GM23248 (cell line): ENCODE measurements around the gene ZHX3. TPM values are rescaled to one million over a fixed set of nuclear protein-coding genes. Genes with fewer than 3 reads are reported as not detected.

ENCODE experiments used
- DNase-seq: peaks from one replicate; pipeline ENCODE4 v3.0.0-alpha.2; 2015
- H2AFZ ChIP-seq: fragments of 200-600 bp; sonication (generic); 2 replicates; pipeline ENCODE4 v1.6.1; 2016; ENCODE audit warnings: antibody characterized with exemption
- H3F3A ChIP-seq: fragments of 200-600 bp; sonication (generic); 2 replicates; pipeline ENCODE4 v1.6.1; 2016; ENCODE audit warnings: mild to moderate bottlenecking, antibody characterized with exemption, mixed run types; ENCODE audit not compliant: insufficient read depth
- H3K27ac ChIP-seq: fragments of 200-600 bp; sonication (generic); 2 replicates; pipeline ENCODE4 v1.5.1; 2016; ENCODE audit warnings: mild to moderate bottlenecking
- H3K27me3 ChIP-seq: fragments of 200-600 bp; sonication (generic); replicated peaks from 2 replicates; pipeline ENCODE4 v1.6.1; 2016; ENCODE audit warnings: mild to moderate bottlenecking; ENCODE audit not compliant: insufficient read depth
- H3K36me3 ChIP-seq: fragments of 200-600 bp; sonication (generic); 2 replicates; pipeline ENCODE4 v1.6.1; 2016; ENCODE audit warnings: low read depth, mild to moderate bottlenecking
- H3K4me1 ChIP-seq: fragments of 200-600 bp; sonication (generic); 2 replicates; pipeline ENCODE4 v1.6.1; 2016; ENCODE audit warnings: mild to moderate bottlenecking; ENCODE audit not compliant: insufficient read depth
- H3K4me2 ChIP-seq: fragments of 200-600 bp; sonication (generic); one replicate; pipeline ENCODE4 v1.6.1; 2016; ENCODE audit warnings: mild to moderate bottlenecking; ENCODE audit not compliant: unreplicated experiment
- H3K4me3 ChIP-seq: fragments of 200-600 bp; sonication (generic); 2 replicates; pipeline ENCODE4 v1.5.1; 2016; ENCODE audit warnings: mild to moderate bottlenecking
- H3K79me2 ChIP-seq: fragments of 200-600 bp; sonication (generic); 2 replicates; pipeline ENCODE4 v1.6.1; 2016; ENCODE audit warnings: mild to moderate bottlenecking; ENCODE audit not compliant: insufficient read depth
- H3K9ac ChIP-seq: fragments of 200-600 bp; sonication (generic); 2 replicates; pipeline ENCODE4 v1.6.1; 2016; ENCODE audit warnings: mild to moderate bottlenecking
- H3K9me2 ChIP-seq: fragments of 200-600 bp; sonication (generic); 2 replicates; pipeline ENCODE4 v1.6.1; 2016; ENCODE audit warnings: mixed run types, mild to moderate bottlenecking, moderate library complexity; ENCODE audit not compliant: insufficient read depth
- H3K9me3 ChIP-seq: fragments of 200-600 bp; sonication (generic); one replicate; pipeline ENCODE4 v1.6.1; 2017; ENCODE audit warnings: low read depth
- H4K20me1 ChIP-seq: fragments of 200-600 bp; sonication (generic); 2 replicates; pipeline ENCODE4 v1.6.0; 2016; ENCODE audit not compliant: insufficient read depth
- EZH2 ChIP-seq: fragments of 200-600 bp; sonication (generic); IDR thresholded peaks from 2 replicates; pipeline ENCODE4 v1.6.1; 2018; ENCODE audit warnings: antibody characterized with exemption, mild to moderate bottlenecking; ENCODE audit not compliant: insufficient read depth, poor library complexity, severe bottlenecking
- EZH2phosphoT487 ChIP-seq: fragments of 200-600 bp; sonication (generic); IDR thresholded peaks from 2 replicates; pipeline ENCODE4 v1.6.1; 2018; ENCODE audit warnings: antibody characterized with exemption, moderate library complexity, mild to moderate bottlenecking, low read depth; ENCODE audit not compliant: insufficient read depth
- WGBS, 2 experiments: methylation state at CpG; one replicate each; pipeline ENCODE4 v1.1.6; 2015 to 2017; ENCODE audit warnings: low lambda C conversion rate in 2 of 2, low coverage in 1 of 2; ENCODE audit errors: missing lambda C conversion rate in 2 of 2; 5-methylcytosine and 5-hydroxymethylcytosine counted together
- in situ Hi-C: fragments of 300-500 bp; cut with MboI; formaldehyde crosslinking; loops from 2 replicates; pipeline ENCODE4 v1.15.0; 2020
- polyA plus RNA-seq: library from polyadenylated mRNA; unstranded; fragments of >200 nt; fragmentation: Nextera tagmentation; extraction: Ambion mirVana; gene quantifications from 2 replicates; pipeline ENCODE4 v1.2.1, GENCODE V29; 2016
- total RNA-seq: library from RNA; depleted of rRNA; stranded (reverse); fragments of >200 nt; shearing (Covaris generic); gene quantifications from 2 replicates; pipeline ENCODE4 v1.2.3, GENCODE V29; 2014

ZHX3 gene
- total and polyA plus RNA-seq, 2 experiments from 2014 or later: 9.8 to 38.5 TPM

GRCh38 chr20:41358717-41359116, 41.2 kb upstream of the ZHX3 start:
- Histone ChIP-seq H3K36me3 (no peaks in the 10 kb centered on the region), H3K9ac (no peak overlapping the region), H3K79me2 (no peaks in the 10 kb centered on the region), H3K4me1 (no peaks in the 10 kb centered on the region), H3K4me3 (no peak overlapping the region), H3F3A (no peaks in the 10 kb centered on the region), H3K27me3 (no peaks in the 10 kb centered on the region), H2AFZ (no peak overlapping the region), H4K20me1 (no peaks in the 10 kb centered on the region), H3K4me2 (no peak overlapping the region), H3K9me2 (no peaks in the 10 kb centered on the region), H3K9me3 (no peaks in the 10 kb centered on the region), H3K27ac (no peak overlapping the region)
- no peak for TF ChIP-seq EZH2phosphoT487
- no peak for TF ChIP-seq EZH2
- WGBS, 2 experiments: 93 to 94% methylated on average over 7 of the region's 7 CpGs
- in situ Hi-C loops: no loop called here
- DNase-seq: no peak

GRCh38 chr20:41358230-41358629, 40.7 kb upstream of the ZHX3 start:
- no peaks in the 10 kb centered on the region for H3K36me3 ChIP-seq
- no peak overlapping the region for H2AFZ ChIP-seq
- in situ Hi-C loops: no loop called here
- H3K9me3 ChIP-seq: no peaks in the 10 kb centered on the region
- H3K27me3 ChIP-seq: no peaks in the 10 kb centered on the region
- no peaks in the 10 kb centered on the region for H3F3A ChIP-seq
- no peaks in the 10 kb centered on the region for H3K79me2 ChIP-seq
- TF ChIP-seq EZH2phosphoT487 (no peak), EZH2 (no peak)
- H4K20me1 ChIP-seq: no peaks in the 10 kb centered on the region
- no peak overlapping the region for H3K9ac ChIP-seq
- no peak overlapping the region for H3K4me3 ChIP-seq
- no peaks in the 10 kb centered on the region for H3K9me2 ChIP-seq
- no peaks in the 10 kb centered on the region for H3K4me1 ChIP-seq
- WGBS, 2 experiments: 92% methylated on average over 9 of the region's 9 CpGs
- no peak overlapping the region for H3K4me2 ChIP-seq
- H3K27ac ChIP-seq: no peak overlapping the region
- no peak for DNase-seq

- H3K9me2 ChIP-seq: no peaks in the 10 kb centered on the region
- H2AFZ ChIP-seq: no peak overlapping the region
- in situ Hi-C loops: no loop called here
- H3K4me2 ChIP-seq: no peak overlapping the region
- H3K4me3 ChIP-seq: no peak overlapping the region
- no peak for DNase-seq
- no peaks in the 10 kb centered on the region for H3K36me3 ChIP-seq
- H3K9ac ChIP-seq: no peak overlapping the region
- no peaks in the 10 kb centered on the region for H3K27me3 ChIP-seq
- TF ChIP-seq EZH2phosphoT487: no peak
- no peak for TF ChIP-seq EZH2
- no peaks in the 10 kb centered on the region for H4K20me1 ChIP-seq
- H3K27ac ChIP-seq: no peak overlapping the region
- no peaks in the 10 kb centered on the region for H3K79me2 ChIP-seq
- no peaks in the 10 kb centered on the region for H3K4me1 ChIP-seq
- no peaks in the 10 kb centered on the region for H3K9me3 ChIP-seq
- H3F3A ChIP-seq: no peaks in the 10 kb centered on the region
- 83 to 84% methylated on average over 10 to 11 of the region's 11 CpGs for WGBS, 2 experiments
These were observed 40.1 kb upstream of the ZHX3 start for GRCh38 chr20:41357424-41358163.

GRCh38 chr20:41356951-41357350, 39.4 kb upstream of the ZHX3 start:
- Histone ChIP-seq H3K9ac (no peak overlapping the region), H3K9me3 (no peaks in the 10 kb centered on the region), H2AFZ (no peak overlapping the region), H3K27me3 (no peaks in the 10 kb centered on the region), H3K4me1 (no peaks in the 10 kb centered on the region), H3K9me2 (no peaks in the 10 kb centered on the region), H3K36me3 (no peaks in the 10 kb centered on the region), H3K4me2 (no peak overlapping the region), H3K27ac (no peak overlapping the region), H3F3A (no peaks in the 10 kb centered on the region), H4K20me1 (no peaks in the 10 kb centered on the region), H3K4me3 (no peak overlapping the region), H3K79me2 (no peaks in the 10 kb centered on the region)
- in situ Hi-C loops: no loop called here
- no peak for TF ChIP-seq EZH2phosphoT487
- no peak for TF ChIP-seq EZH2
- 74 to 77% methylated on average over 13 of the region's 13 CpGs for WGBS, 2 experiments
- no peak for DNase-seq

- H3K4me1 ChIP-seq: no peaks in the 10 kb centered on the region
- no peaks in the 10 kb centered on the region for H3K9me3 ChIP-seq
- no peak overlapping the region for H3K4me2 ChIP-seq
- DNase-seq: no peak
- in situ Hi-C loops: no loop called here
- H4K20me1 ChIP-seq: no peaks in the 10 kb centered on the region
- WGBS, 2 experiments: 95% methylated on average over 5 to 7 of the region's 7 CpGs
- H2AFZ ChIP-seq: no peak overlapping the region
- no peak overlapping the region for H3K4me3 ChIP-seq
- no peaks in the 10 kb centered on the region for H3K79me2 ChIP-seq
- H3F3A ChIP-seq: no peaks in the 10 kb centered on the region
- H3K9ac ChIP-seq: no peak overlapping the region
- TF ChIP-seq EZH2phosphoT487 (no peak), EZH2 (no peak)
- H3K36me3 ChIP-seq: no peaks in the 10 kb centered on the region
- H3K9me2 ChIP-seq: no peaks in the 10 kb centered on the region
- no peaks in the 10 kb centered on the region for H3K27me3 ChIP-seq
- no peak overlapping the region for H3K27ac ChIP-seq
These were observed 38.2 kb upstream of the ZHX3 start for GRCh38 chr20:41355598-41356203.
